ENCODE measurements around the gene GAA. TPM values are rescaled to one million over a fixed set of nuclear protein-coding genes. Genes with fewer than 3 reads are reported as not detected.

Gene GAA
- total and polyA plus RNA-seq, 11 donors, result 27.5 to 109 (median 46.0) TPM

- Histone ChIP-seq H3K4me1 (no peaks in the 10 kb centered on the region), H3K27me3 (peaks cover 0 to 4% (median 0%) of the 10 kb centered on the region in 9 donors), H3K4me3 (no peak overlapping the region), H3K27ac (no peak overlapping the region), H3K36me3 (no peaks in the 10 kb centered on the region), H3K9me3 (no peaks in the 10 kb centered on the region)
- 86 to 91% (median 87%) methylated on average over 4 of the region's 4 CpGs for WGBS, 4 donors
- intact Hi-C loops (cut with DNase I), result no loop called here
- no peak for ATAC-seq
- no peak for DNase-seq
- no peak for TF ChIP-seq CTCF (IDR thresholded peaks at IDR 0.05)
- no peak for TF ChIP-seq POLR2A (IDR thresholded peaks at IDR 0.05)
Measured at GRCh38 chr17:80163336-80163735, 62.0 kb downstream of the GAA start.

GRCh38 chr17:80164185-80164584, 62.8 kb downstream of the GAA start:
- intact Hi-C loops (cut with DNase I), result no loop called here

GRCh38 chr17:80166446-80166845, 65.1 kb downstream of the GAA start:
- WGBS, 4 donors, result 86 to 93% (median 89%) methylated on average over 6 of the region's 6 CpGs

More at GRCh38 chr17:80164185-80164584, 62.8 kb downstream of the GAA start:
- H3K27me3 ChIP-seq, result peaks cover 0 to 4% (median 0%) of the 10 kb centered on the region in 9 donors
- DNase-seq (no peak), ATAC-seq (no peak)
- H3K4me1 ChIP-seq, result no peaks in the 10 kb centered on the region
- H3K36me3 ChIP-seq, result no peaks in the 10 kb centered on the region
- TF ChIP-seq CTCF (IDR thresholded peaks at IDR 0.05) (no peak), POLR2A (IDR thresholded peaks at IDR 0.05) (no peak)
- H3K9me3 ChIP-seq, result no peaks in the 10 kb centered on the region
- WGBS, 4 donors, result 79 to 87% (median 84%) methylated on average over 11 of the region's 11 CpGs
- H3K27ac ChIP-seq, result no peak overlapping the region
- H3K4me3 ChIP-seq, result no peak overlapping the region

GRCh38 chr17:80168371-80168770, 67.0 kb downstream of the GAA start:
- intact Hi-C loops (cut with DNase I), result no loop called here
- Histone ChIP-seq H3K4me3 (no peak overlapping the region), H3K36me3 (no peaks in the 10 kb centered on the region), H3K27me3 (peaks cover 0 to 4% (median 0%) of the 10 kb centered on the region in 9 donors), H3K27ac (no peak overlapping the region), H3K9me3 (no peaks in the 10 kb centered on the region), H3K4me1 (no peaks in the 10 kb centered on the region)
- 59 to 83% (median 74%) methylated on average over 5 of the region's 5 CpGs for WGBS, 4 donors
- no peak for DNase-seq
- no peak for ATAC-seq
- TF ChIP-seq POLR2A (IDR thresholded peaks at IDR 0.05) (no peak), CTCF (IDR thresholded peaks at IDR 0.05) (no peak)

More at GRCh38 chr17:80166446-80166845, 65.1 kb downstream of the GAA start:
- Histone ChIP-seq H3K9me3 (no peaks in the 10 kb centered on the region), H3K27me3 (peaks cover 0 to 4% (median 0%) of the 10 kb centered on the region in 9 donors), H3K36me3 (no peaks in the 10 kb centered on the region), H3K27ac (no peak overlapping the region), H3K4me1 (no peaks in the 10 kb centered on the region), H3K4me3 (no peak overlapping the region)
- TF ChIP-seq POLR2A (IDR thresholded peaks at IDR 0.05), result no peak
- no peak for TF ChIP-seq CTCF (IDR thresholded peaks at IDR 0.05)
- DNase-seq, result no peak
- intact Hi-C loops (cut with DNase I), result no loop called here
- no peak for ATAC-seq
